GM12878 (cell line): ENCODE data around the gene XPNPEP1. TPM values are rescaled to one million over a fixed set of nuclear protein-coding genes. Genes with fewer than 3 reads are reported as not detected.

Source experiments
- ATAC-seq: fragments of 200-7000 bp; cut with Tn5 transposase; 3 replicates; pipeline ENCODE4 v1.9.1; 2020; ENCODE audit warnings: mild to moderate bottlenecking, moderate library complexity
- BruUV-seq: library from RNA; stranded (reverse); fragments of 400-500 nt; replicated peaks from 2 replicates; lab custom pipeline; 2021; lab: Mats Ljungman, UMichigan
- CTCF ChIA-PET: fragments of 300-600 bp; sonication (Branson Sonifier 250); formaldehyde crosslinking; extraction: SDS; loops from one replicate; lab custom pipeline; 2021; ENCODE audit warnings: inconsistent platforms; lab: Yijun Ruan, JAX
- POLR2A ChIA-PET: fragments of 350-600 bp; formaldehyde crosslinking; extraction: SDS; loops from one replicate; lab custom pipeline; 2021; ENCODE audit warnings: inconsistent platforms; lab: Charles Lee
- RAD21 ChIA-PET: fragments of 300-600 bp; sonication (Branson Sonifier 250); formaldehyde crosslinking; loops from one replicate; lab custom pipeline; 2023; ENCODE audit warnings: antibody characterized with exemption; ENCODE audit not compliant: unreplicated experiment; lab: Charles Lee
- SMC1A ChIA-PET: fragments of 300-600 bp; sonication (Branson Sonifier 250); formaldehyde crosslinking; loops from one replicate; lab custom pipeline; 2023; ENCODE audit not compliant: unreplicated experiment, uncharacterized antibody; lab: Charles Lee
- DNase-seq: peaks from one replicate; pipeline ENCODE4 v3.0.0-alpha.2; 2011; ENCODE audit warnings: low read depth, low spot score
- FAIRE-seq: peaks from 3 replicates; lab custom pipeline; 2011; peaks lifted over from hg19 to GRCh38; lab: Jason Lieb, UNC
- H2AFZ ChIP-seq: 2 replicates; pipeline ENCODE4 v1.6.0; 2011; ENCODE audit warnings: low read depth, low read length, control low read depth; ENCODE audit not compliant: control insufficient read depth
- H3K27ac ChIP-seq: 2 replicates; pipeline ENCODE4 v1.5.1; 2011; ENCODE audit warnings: control low read depth; ENCODE audit not compliant: control insufficient read depth, insufficient read depth
- H3K27me3 ChIP-seq, 2 experiments: replicated peaks in 1 of 2; 2 replicates each; pipeline versions ENCODE4 v1.6.0 to v1.6.1; 2011; ENCODE audit warnings: low read length in 1 of 2; ENCODE audit not compliant: control insufficient read depth in 2 of 2, insufficient read depth in 2 of 2
- H3K36me3 ChIP-seq, 2 experiments: 2 replicates each; pipeline ENCODE4 v1.5.1; 2011; ENCODE audit warnings: low read length in 1 of 2; ENCODE audit not compliant: control insufficient read depth in 2 of 2, insufficient read depth in 2 of 2
- H3K4me1 ChIP-seq: 2 replicates; pipeline ENCODE4 v1.6.1; 2011; ENCODE audit warnings: mild to moderate bottlenecking, low read length, moderate library complexity, mixed read lengths; ENCODE audit not compliant: control insufficient read depth, insufficient read depth
- H3K4me2 ChIP-seq: 2 replicates; pipeline ENCODE4 v1.6.0; 2011; ENCODE audit warnings: control low read depth; ENCODE audit not compliant: control insufficient read depth, insufficient read depth
- H3K4me3 ChIP-seq: fragments of 200-600 bp; sonication (generic); 2 replicates; pipeline ENCODE4 v1.5.1; 2016
- H3K79me2 ChIP-seq: 2 replicates; pipeline ENCODE4 v1.6.0; 2011; ENCODE audit warnings: low read length; ENCODE audit not compliant: control insufficient read depth, insufficient read depth
- H3K9ac ChIP-seq: 2 replicates; pipeline ENCODE4 v1.8.0; 2011; ENCODE audit warnings: low read length, control low read depth, mixed read lengths; ENCODE audit not compliant: control insufficient read depth, insufficient read depth
- H3K9me3 ChIP-seq: replicated peaks from 3 replicates; pipeline ENCODE4 v1.5.1; 2011; ENCODE audit warnings: mild to moderate bottlenecking, low read length; ENCODE audit not compliant: control insufficient read depth, insufficient read depth
- H4K20me1 ChIP-seq: 2 replicates; pipeline ENCODE4 v1.6.0; 2011; ENCODE audit not compliant: control insufficient read depth, insufficient read depth
- BCL3 ChIP-seq: IDR thresholded peaks from 2 replicates; pipeline ENCODE4 v1.6.1; 2011; ENCODE audit warnings: borderline replicate concordance, low read depth, mild to moderate bottlenecking, moderate library complexity, low read length; ENCODE audit not compliant: insufficient read depth, poor library complexity, severe bottlenecking
- ESRRA ChIP-seq: IDR thresholded peaks from 2 replicates; pipeline ENCODE4 v1.6.1; 2012; ENCODE audit warnings: mild to moderate bottlenecking, low read length, improper control_type of control experiment
- IRF4 ChIP-seq: IDR thresholded peaks from 2 replicates; pipeline ENCODE4 v1.6.1; 2011; ENCODE audit warnings: low read depth, low read length
- NR2F1 ChIP-seq: fragments of 450-650 bp; conservative IDR thresholded peaks from 2 replicates; pipeline ENCODE4 v1.6.1; 2017; ENCODE audit warnings: mild to moderate bottlenecking
- POLR2AphosphoS2 ChIP-seq: IDR thresholded peaks from 2 replicates; pipeline ENCODE4 v1.6.1; 2011; ENCODE audit warnings: low read depth, mild to moderate bottlenecking, low read length, improper control_type of control experiment, moderate library complexity
- RELA ChIP-seq: fragments of 450-650 bp; IDR thresholded peaks from 2 replicates; pipeline ENCODE4 v1.8.0; 2014; ENCODE audit warnings: borderline replicate concordance; ENCODE audit not compliant: partially characterized antibody
- SMC3 ChIP-seq: IDR thresholded peaks from 2 replicates; pipeline ENCODE4 v1.6.1; 2011; ENCODE audit warnings: low read length, improper control_type of control experiment, borderline replicate concordance
- TBL1XR1 ChIP-seq: IDR thresholded peaks from 2 replicates; pipeline ENCODE4 v1.6.1; 2012; ENCODE audit warnings: low read depth, low read length, improper control_type of control experiment
- WGBS: methylation state at CpG from one replicate; pipeline ENCODE4 v1.1.6; 2016; ENCODE audit warnings: low lambda C conversion rate; ENCODE audit not compliant: insufficient replicate concordance, insufficient coverage; ENCODE audit errors: missing lambda C conversion rate; 5-methylcytosine and 5-hydroxymethylcytosine counted together
- in situ Hi-C: fragments of 300-500 bp; cut with MboI; formaldehyde crosslinking; loops from 9 replicates; pipeline ENCODE4 v1.14.3; 2018; ENCODE audit warnings: mixed read lengths
- intact Hi-C: fragments of 100-400 bp; cut with micrococcal nuclease; formaldehyde crosslinking; loops from one replicate; pipeline ENCODE4 v1.14.2; 2022; ENCODE audit not compliant: unreplicated experiment
- polyA plus RNA-seq, 11 experiments: library from polyadenylated mRNA; depleted of rRNA in 4 of 11; unstranded in 6 of 11; stranded (reverse) in 5 of 11; fragments of >200 nt; fragmentation: Nextera tagmentation in 4 of 11; fragmentation: Illumina TruSeq in 1 of 11; extraction: Ambion mirVana in 4 of 11; extraction: Trizol in 1 of 11; gene quantifications; 1 replicate in 1 of 11; 2 replicates in 10 of 11; pipeline versions ENCODE4 v1.2.1 to v1.2.3, GENCODE V29; 2011 to 2016; ENCODE audit warnings: inconsistent platforms in 2 of 11, missing spikeins in 2 of 11, low read depth in 1 of 11
- total RNA-seq, 4 experiments: library from RNA; depleted of rRNA in 3 of 4; stranded (reverse); fragments of >200 nt in 3 of 4; fragmentation: Illumina TruSeq in 1 of 4; extraction: Trizol in 1 of 4; gene quantifications; 2 replicates each; pipeline versions ENCODE4 v1.2.1 to v1.2.3, GENCODE V29; 2013 to 2021
- TF ChIP-seq, protein P1 (sequence below): fragments of 450-650 bp; formaldehyde crosslinking; IDR thresholded peaks from 2 replicates; pipeline ENCODE4 v1.4.0; 2020; ENCODE audit warnings: mild to moderate bottlenecking, moderate library complexity

Gene XPNPEP1
- total and polyA plus RNA-seq, 10 of the 15 experiments (the other 5 are each of a cell fraction or from before 2014, with no cell fraction given): 22.7 to 108 (median 43.5) TPM

GRCh38 chr10:109823196-109823595 is 100.1 kb downstream of the XPNPEP1 start:
- FAIRE-seq (no peak), DNase-seq (no peak), ATAC-seq (no peak)
- Histone ChIP-seq H4K20me1 (no peaks in the 10 kb centered on the region), H3K9me3 (no peaks in the 10 kb centered on the region), H3K4me2 (no peak overlapping the region), H2AFZ (no peak overlapping the region), H3K79me2 (no peaks in the 10 kb centered on the region), H3K4me3 (no peak overlapping the region), H3K9ac (no peak overlapping the region), H3K27ac (no peak overlapping the region), H3K27me3 (no peaks in the 10 kb centered on the region), H3K36me3 (no peaks in the 10 kb centered on the region), H3K4me1 (no peaks in the 10 kb centered on the region)
- CTCF ChIA-PET: no interaction called here
- intact Hi-C loops: no loop called here
- TF ChIP-seq ESRRA (no peak), RELA (no peak), IRF4 (no peak), TBL1XR1 (no peak)
- WGBS: 24% methylated on average over 3 of the region's 3 CpGs
- BruUV-seq: no TSS peak
- in situ Hi-C loops: no loop called here
- RAD21 ChIA-PET: no interaction called here
- SMC1A ChIA-PET: no interaction called here
- POLR2A ChIA-PET: no interaction called here

DNA sequence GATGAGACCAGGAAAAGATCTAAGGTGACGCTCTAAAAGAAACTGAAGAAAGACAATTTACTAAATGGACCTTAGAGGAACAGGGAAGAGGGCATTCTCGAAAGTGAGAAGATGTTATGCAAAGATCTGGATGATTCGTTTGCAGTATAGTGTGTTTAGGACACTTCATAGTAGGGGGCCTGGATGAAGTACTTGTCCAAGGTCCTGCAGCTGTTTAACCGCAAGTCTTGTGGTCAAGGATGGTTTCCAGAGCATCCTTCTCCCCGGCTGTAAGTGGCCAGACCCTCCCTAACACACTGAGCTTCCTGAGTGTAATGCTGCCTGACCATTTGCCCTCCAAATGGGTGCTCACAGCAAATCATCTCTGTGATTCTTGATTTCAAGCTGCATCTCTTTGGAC is 101.6 kb downstream of the XPNPEP1 start:
- H3K9me3 ChIP-seq: no peaks in the 10 kb centered on the region
- POLR2A ChIA-PET: no interaction called here
- CTCF ChIA-PET: no interaction called here
- DNase-seq (no peak), ATAC-seq (no peak), FAIRE-seq (no peak)
- no peak overlapping the region for H3K9ac ChIP-seq
- no TSS peak for BruUV-seq
- H2AFZ ChIP-seq: no peak overlapping the region
- WGBS: 9% methylated on average over 5 of the region's 5 CpGs
- RAD21 ChIA-PET: no interaction called here
- H4K20me1 ChIP-seq: no peaks in the 10 kb centered on the region
- H3K79me2 ChIP-seq: no peaks in the 10 kb centered on the region
- SMC1A ChIA-PET: no interaction called here
- no peaks in the 10 kb centered on the region for H3K27me3 ChIP-seq
- no peak overlapping the region for H3K27ac ChIP-seq
- H3K36me3 ChIP-seq: no peaks in the 10 kb centered on the region
- H3K4me2 ChIP-seq: no peak overlapping the region
- no peak overlapping the region for H3K4me3 ChIP-seq
- no peaks in the 10 kb centered on the region for H3K4me1 ChIP-seq
- intact Hi-C loops (no loop called here), in situ Hi-C loops (no loop called here)
- TF ChIP-seq BCL3 (no peak), NR2F1 (no peak), POLR2AphosphoS2 (no peak), SMC3 (no peak)
- TF ChIP-seq, protein P1, sequence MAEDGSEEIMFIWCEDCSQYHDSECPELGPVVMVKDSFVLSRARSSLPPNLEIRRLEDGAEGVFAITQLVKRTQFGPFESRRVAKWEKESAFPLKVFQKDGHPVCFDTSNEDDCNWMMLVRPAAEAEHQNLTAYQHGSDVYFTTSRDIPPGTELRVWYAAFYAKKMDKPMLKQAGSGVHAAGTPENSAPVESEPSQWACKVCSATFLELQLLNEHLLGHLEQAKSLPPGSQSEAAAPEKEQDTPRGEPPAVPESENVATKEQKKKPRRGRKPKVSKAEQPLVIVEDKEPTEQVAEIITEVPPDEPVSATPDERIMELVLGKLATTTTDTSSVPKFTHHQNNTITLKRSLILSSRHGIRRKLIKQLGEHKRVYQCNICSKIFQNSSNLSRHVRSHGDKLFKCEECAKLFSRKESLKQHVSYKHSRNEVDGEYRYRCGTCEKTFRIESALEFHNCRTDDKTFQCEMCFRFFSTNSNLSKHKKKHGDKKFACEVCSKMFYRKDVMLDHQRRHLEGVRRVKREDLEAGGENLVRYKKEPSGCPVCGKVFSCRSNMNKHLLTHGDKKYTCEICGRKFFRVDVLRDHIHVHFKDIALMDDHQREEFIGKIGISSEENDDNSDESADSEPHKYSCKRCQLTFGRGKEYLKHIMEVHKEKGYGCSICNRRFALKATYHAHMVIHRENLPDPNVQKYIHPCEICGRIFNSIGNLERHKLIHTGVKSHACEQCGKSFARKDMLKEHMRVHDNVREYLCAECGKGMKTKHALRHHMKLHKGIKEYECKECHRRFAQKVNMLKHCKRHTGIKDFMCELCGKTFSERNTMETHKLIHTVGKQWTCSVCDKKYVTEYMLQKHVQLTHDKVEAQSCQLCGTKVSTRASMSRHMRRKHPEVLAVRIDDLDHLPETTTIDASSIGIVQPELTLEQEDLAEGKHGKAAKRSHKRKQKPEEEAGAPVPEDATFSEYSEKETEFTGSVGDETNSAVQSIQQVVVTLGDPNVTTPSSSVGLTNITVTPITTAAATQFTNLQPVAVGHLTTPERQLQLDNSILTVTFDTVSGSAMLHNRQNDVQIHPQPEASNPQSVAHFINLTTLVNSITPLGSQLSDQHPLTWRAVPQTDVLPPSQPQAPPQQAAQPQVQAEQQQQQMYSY (CRISPR knock-in tag): no peak
